HT1080 (cell line): Measurements from ENCODE around the gene CLK4. TPM values are rescaled to one million over a fixed set of nuclear protein-coding genes. Genes with fewer than 3 reads are reported as not detected.

Experiments
- DNase-seq: peaks from one replicate; pipeline ENCODE4 v3.0.0-alpha.2; 2015; ENCODE audit warnings: low read depth
- polyA plus RNA-seq, 2 experiments: library from polyadenylated mRNA; depleted of rRNA; stranded (reverse); fragments of >200 nt; gene quantifications; 2 replicates each; pipeline ENCODE4 v1.2.3, GENCODE V29; 2015
- total RNA-seq: library from RNA; depleted of rRNA; stranded (reverse); fragments of >200 nt; shearing (Covaris generic); gene quantifications from 2 replicates; pipeline ENCODE4 v1.2.3, GENCODE V29; 2014; rRNA removed

CLK4 gene
- total RNA-seq, result 5.2 and 6.5 TPM in 2 replicates
- polyA plus RNA-seq (2015; cell fraction: cytosol; rRNA removed), result 2.3 and 5.5 TPM in 2 replicates
- polyA plus RNA-seq (2015; cell fraction: nucleus; rRNA removed), result 44.0 and 49.6 TPM in 2 replicates

DNA sequence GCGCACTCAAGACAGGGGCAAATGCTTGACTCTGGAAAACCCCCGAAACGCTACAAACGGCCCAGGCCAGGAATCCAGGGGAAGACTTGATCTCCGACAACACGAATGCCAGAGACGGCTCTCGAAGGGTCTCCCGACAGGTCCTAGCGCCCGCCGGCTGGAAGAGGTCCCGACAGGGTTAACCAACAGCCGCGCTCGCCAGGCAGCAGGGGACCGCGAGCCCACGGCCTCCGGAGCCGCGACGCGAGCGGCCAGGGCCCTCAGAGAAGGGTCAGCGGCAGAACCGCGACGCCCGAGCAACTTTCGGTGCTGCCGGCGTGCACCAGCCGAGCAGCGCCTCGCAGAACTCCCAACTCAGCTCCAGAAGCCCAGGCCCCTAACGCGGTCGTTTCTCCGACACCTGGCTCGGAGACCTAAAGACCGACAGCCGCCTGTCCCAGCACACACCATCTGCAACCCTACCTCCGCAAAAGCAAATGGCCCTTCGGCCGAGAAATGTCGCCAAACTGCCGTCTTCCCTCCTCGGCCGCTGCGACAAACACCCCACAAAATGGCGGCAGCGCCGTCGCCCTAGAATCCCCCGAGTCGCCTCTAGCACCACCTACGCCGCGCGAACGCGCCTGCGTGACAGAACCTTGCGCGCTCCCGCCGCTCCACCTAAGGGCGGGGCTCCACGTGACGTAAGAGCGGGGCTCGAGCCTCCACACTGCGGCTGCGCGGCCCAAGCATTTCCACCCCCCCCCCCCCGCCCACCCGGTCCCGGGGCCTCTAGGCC is at the start of gene CLK4:
TSS of gene CLK4 (minus strand) at position 567 of the 775 bp plus-strand sequence. CDS start 3,634 bp downstream, outside the sequence.
- DNase-seq, result peak; percentile 80

DNA sequence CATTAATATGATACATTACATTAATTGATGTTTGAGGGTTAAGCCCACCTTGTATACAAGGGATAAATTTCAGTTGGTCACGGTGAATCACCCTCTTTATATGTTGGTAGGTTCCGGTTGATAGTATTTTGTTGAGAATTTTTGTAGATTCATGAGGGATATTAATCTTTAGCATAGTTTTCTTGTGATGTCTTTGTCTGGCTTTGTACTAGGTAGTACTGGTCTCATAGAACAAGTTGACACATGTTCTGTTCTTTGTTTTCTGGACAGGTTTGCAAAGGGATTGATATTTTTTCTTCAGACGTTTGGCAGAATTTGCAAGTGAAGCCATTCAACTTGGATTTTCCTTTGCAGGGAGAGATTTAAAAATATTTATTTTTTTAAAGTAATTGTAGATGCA is 49.1 kb upstream of the CLK4 start:
- DNase-seq, result no peak

- no peak for DNase-seq
These were observed 47.5 kb upstream of the CLK4 start for GRCh38 chr5:178674334-178674733.

- DNase-seq, result no peak
These were observed 47.0 kb upstream of the CLK4 start for GRCh38 chr5:178673801-178674295.

GRCh38 chr5:178672630-178673029 is 45.8 kb upstream of the CLK4 start:
- DNase-seq, result no peak

DNA sequence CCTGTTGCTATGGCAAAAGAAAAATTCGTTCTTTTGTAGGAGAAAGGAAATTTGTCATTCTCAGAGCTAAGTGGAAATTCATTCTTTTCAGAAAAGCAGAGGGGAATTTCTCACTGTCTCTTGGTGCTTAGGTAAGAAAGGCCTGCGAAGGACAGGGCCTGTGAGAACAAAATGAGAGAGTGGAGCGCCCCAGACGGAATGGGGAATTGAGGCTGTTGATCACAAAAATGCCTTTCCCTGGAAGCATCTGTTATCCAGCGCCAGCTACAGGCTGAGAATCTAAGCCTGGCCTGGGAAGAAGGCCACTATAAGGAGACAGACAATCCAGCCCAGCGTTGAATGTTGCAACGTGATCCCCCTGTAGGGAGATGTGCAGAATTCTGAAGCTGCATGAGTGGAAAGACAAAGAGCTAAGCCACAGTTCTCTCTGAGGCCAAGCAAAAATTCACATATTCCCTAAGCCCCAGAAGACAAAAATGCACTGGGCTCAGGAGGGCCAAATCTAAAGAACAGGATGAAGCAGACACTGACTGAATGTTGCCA is 44.8 kb upstream of the CLK4 start:
- DNase-seq, result no peak

- DNase-seq, result no peak
These were observed 43.6 kb upstream of the CLK4 start for GRCh38 chr5:178670351-178670885.

DNA sequence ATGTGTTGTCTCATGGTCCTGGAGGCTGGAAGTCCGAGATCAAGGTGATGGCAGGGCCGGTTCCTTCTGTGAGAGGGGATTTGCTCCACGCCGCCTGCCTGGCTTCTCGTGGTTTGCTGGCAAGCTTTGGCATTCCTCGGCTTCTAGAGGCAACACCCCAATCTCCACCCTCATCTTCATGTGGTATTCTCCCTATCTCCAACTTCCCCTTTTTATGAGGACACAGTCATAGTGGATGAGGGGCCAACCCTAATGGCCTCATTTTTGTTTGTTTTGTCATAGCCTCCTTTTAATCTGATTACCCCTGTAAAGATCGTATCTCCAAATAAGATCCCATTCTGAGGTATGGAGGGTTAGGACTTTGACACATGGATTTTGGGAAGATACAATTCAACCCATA is 41.7 kb upstream of the CLK4 start:
- DNase-seq, result no peak

- no peak for DNase-seq
These were observed 40.8 kb upstream of the CLK4 start for GRCh38 chr5:178667688-178668087.

DNA sequence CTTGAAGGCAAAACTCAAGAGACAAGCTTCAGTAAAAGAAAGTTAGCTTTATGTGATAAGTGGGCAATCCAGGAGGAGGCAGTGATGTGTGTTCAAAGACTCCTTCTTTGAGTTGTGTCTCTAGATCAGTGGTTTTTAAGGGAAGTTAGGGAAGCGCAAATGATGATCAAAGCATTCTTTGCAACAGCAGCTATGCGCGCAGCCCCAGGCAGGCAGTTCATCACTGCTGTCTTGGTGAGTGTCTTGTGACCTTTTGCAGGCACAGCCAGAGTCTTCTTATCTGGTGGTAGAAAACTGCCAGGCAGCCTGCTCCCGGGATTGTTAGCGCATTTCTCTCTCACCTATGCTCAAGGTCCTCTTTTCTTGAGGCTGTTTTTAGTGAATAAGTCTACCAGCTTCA is 40.3 kb upstream of the CLK4 start:
- no peak for DNase-seq

DNA sequence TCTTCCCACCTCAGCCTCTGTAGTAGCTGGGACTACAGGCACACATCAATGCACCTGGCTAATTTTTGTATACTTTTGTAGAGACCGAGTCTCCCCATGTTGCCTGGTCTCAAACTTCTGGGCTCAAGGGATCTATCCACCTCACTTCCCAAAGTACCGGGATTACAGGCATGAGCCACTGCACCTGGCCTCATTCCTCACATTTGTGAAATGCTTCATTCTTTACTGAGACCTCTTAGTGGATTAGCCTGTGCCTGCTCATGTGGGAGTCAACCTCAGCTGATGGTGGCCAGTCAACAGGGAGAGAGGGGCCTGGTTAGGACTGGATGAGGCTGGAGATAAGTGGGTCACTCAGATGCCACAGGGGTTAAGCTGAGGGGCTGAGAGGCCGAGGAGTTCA is 37.3 kb upstream of the CLK4 start:
- DNase-seq, result no peak

DNA sequence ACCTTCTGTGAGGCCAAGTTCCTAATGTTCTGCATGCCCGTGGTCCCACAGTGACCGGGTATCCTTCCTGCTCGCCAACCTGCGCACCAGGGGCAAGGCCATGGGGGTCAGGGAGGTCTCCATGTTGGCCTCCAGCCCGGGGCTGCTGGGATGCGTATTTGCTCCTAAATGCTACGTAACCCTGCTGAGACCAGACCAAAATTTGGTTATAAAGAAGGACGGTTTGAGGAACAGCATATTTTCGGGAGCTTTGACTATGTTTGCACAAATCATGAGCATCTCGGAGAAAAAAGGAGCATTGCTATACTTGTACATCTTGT is 35.7 kb upstream of the CLK4 start:
- no peak for DNase-seq

GRCh38 chr5:178661836-178662540 is 35.1 kb upstream of the CLK4 start:
- no peak for DNase-seq

- DNase-seq, result no peak
These were observed 24.4 kb upstream of the CLK4 start for GRCh38 chr5:178651046-178651810.

GRCh38 chr5:178650214-178650613 is 23.4 kb upstream of the CLK4 start:
- DNase-seq, result no peak

GRCh38 chr5:178649580-178649979 is 22.7 kb upstream of the CLK4 start:
- no peak for DNase-seq

GRCh38 chr5:178644826-178645545 is 18.1 kb upstream of the CLK4 start:
- peak; percentile 66 for DNase-seq

GRCh38 chr5:178642351-178642909 is 15.6 kb upstream of the CLK4 start:
- peak; percentile 95 for DNase-seq

- no peak for DNase-seq
These were observed 14.9 kb upstream of the CLK4 start for GRCh38 chr5:178641711-178642110.

GRCh38 chr5:178640331-178641045 is 13.6 kb upstream of the CLK4 start:
- DNase-seq, result no peak
